ENCODE measurements around the gene GPS1.

DNA sequence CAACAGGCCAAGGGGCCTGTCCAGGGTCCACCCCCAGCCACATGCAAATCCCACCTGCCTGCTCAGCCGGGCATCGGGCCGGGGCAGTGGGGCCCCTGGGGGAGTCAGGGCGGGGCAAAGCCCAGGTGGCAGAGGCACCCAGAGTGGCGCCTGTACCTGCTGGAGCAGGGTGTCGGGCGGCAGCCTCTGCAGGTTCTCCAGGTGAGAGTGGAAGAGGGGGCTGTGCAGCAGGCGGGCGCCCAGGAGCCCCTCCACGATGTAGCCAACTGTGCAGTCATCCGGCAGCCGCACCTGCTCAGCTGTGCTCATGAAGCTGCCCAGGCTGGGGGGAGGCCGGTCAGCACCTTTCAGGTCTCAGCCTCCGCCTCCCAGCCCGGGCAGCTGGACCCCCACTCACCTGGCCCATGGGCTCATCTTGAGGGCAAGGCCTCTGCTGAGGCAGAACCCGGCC, 2.2 kb upstream of the GPS1 start:
- TF ChIP-seq FOXM1 (IDR thresholded peaks at IDR 0.05; ENCODE audit: low read depth, low read length) (no peak), POLR2A (IDR thresholded peaks at IDR 0.05; ENCODE audit: low read depth, low read length) (no peak), KDM1A (IDR thresholded peaks at IDR 0.05; ENCODE audit: borderline replicate concordance) (no peak), NBN (IDR thresholded peaks at IDR 0.05) (no peak)
- TF ChIP-seq, protein P1, sequence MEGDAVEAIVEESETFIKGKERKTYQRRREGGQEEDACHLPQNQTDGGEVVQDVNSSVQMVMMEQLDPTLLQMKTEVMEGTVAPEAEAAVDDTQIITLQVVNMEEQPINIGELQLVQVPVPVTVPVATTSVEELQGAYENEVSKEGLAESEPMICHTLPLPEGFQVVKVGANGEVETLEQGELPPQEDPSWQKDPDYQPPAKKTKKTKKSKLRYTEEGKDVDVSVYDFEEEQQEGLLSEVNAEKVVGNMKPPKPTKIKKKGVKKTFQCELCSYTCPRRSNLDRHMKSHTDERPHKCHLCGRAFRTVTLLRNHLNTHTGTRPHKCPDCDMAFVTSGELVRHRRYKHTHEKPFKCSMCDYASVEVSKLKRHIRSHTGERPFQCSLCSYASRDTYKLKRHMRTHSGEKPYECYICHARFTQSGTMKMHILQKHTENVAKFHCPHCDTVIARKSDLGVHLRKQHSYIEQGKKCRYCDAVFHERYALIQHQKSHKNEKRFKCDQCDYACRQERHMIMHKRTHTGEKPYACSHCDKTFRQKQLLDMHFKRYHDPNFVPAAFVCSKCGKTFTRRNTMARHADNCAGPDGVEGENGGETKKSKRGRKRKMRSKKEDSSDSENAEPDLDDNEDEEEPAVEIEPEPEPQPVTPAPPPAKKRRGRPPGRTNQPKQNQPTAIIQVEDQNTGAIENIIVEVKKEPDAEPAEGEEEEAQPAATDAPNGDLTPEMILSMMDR (IDR thresholded peaks at IDR 0.05 in 2 of 3, conservative IDR thresholded peaks at IDR 0.05 in 1 of 3; ENCODE audit: control insufficient read depth in 2 of 3, extremely low read depth in 1 of 3, insufficient read depth in 1 of 3, low read depth in 3 of 3, low read length in 3 of 3) = no peak
- TF ChIP-seq, protein P2, sequence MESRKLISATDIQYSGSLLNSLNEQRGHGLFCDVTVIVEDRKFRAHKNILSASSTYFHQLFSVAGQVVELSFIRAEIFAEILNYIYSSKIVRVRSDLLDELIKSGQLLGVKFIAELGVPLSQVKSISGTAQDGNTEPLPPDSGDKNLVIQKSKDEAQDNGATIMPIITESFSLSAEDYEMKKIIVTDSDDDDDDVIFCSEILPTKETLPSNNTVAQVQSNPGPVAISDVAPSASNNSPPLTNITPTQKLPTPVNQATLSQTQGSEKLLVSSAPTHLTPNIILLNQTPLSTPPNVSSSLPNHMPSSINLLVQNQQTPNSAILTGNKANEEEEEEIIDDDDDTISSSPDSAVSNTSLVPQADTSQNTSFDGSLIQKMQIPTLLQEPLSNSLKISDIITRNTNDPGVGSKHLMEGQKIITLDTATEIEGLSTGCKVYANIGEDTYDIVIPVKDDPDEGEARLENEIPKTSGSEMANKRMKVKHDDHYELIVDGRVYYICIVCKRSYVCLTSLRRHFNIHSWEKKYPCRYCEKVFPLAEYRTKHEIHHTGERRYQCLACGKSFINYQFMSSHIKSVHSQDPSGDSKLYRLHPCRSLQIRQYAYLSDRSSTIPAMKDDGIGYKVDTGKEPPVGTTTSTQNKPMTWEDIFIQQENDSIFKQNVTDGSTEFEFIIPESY (IDR thresholded peaks at IDR 0.05) = no peak
- TF ChIP-seq, protein P3, sequence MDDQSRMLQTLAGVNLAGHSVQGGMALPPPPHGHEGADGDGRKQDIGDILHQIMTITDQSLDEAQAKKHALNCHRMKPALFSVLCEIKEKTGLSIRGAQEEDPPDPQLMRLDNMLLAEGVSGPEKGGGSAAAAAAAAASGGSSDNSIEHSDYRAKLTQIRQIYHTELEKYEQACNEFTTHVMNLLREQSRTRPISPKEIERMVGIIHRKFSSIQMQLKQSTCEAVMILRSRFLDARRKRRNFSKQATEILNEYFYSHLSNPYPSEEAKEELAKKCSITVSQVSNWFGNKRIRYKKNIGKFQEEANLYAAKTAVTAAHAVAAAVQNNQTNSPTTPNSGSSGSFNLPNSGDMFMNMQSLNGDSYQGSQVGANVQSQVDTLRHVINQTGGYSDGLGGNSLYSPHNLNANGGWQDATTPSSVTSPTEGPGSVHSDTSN (IDR thresholded peaks at IDR 0.05; ENCODE audit: insufficient replicate concordance, low read depth, low read length) = no peak
